Lung microvascular endothelial cell (primary cell): Measurements from ENCODE around the gene GLUL. TPM values are rescaled to one million over a fixed set of nuclear protein-coding genes. Genes with fewer than 3 reads are reported as not detected.

Source experiments
- DNase-seq, 2 donors: peaks; one replicate each; pipeline versions ENCODE4 v3.0.0 to v3.0.0-alpha.2; 2010; ENCODE audit warnings: low read depth in 2 of 2
- total RNA-seq: library from RNA; depleted of rRNA; stranded (reverse); fragments of >200 nt; gene quantifications from 2 replicates; pipeline ENCODE4 v1.2.1, GENCODE V29; 2014

GLUL gene
- total RNA-seq = 199 and 377 TPM in 2 replicates

- peak; percentile 91 to 96 for DNase-seq
Measured at GRCh38 chr1:182391362-182392049, at the start of gene GLUL. TSS of gene GLUL (minus strand) at chr1:182391790. CDS start at chr1:182388737, 3,053 bp downstream.

- no peak for DNase-seq
Measured at GRCh38 chr1:182438326-182438725, 46.7 kb upstream of the GLUL start.

- no peak for DNase-seq
Measured at GRCh38 chr1:182433580-182433979, 42.0 kb upstream of the GLUL start.

DNA sequence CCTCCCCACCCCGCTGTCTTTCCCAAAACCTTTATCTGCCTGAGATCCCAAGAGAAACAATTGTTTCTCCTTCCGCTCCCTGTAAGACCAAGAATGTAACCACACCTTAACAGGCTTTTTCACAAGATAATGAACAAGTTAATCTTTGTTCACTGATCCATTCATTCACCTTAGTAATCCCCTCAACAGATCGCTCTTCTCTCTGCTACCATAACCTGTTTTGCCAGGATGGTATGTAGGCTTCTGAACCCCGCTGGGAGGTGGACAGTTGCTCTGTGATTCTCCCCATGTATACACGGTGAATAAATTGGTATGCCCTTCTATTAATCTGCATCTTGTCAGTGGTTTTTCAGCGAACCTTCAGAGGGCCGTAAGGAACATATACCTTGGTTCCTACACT lies 39.7 kb upstream of the GLUL start:
- DNase-seq = no peak

DNA sequence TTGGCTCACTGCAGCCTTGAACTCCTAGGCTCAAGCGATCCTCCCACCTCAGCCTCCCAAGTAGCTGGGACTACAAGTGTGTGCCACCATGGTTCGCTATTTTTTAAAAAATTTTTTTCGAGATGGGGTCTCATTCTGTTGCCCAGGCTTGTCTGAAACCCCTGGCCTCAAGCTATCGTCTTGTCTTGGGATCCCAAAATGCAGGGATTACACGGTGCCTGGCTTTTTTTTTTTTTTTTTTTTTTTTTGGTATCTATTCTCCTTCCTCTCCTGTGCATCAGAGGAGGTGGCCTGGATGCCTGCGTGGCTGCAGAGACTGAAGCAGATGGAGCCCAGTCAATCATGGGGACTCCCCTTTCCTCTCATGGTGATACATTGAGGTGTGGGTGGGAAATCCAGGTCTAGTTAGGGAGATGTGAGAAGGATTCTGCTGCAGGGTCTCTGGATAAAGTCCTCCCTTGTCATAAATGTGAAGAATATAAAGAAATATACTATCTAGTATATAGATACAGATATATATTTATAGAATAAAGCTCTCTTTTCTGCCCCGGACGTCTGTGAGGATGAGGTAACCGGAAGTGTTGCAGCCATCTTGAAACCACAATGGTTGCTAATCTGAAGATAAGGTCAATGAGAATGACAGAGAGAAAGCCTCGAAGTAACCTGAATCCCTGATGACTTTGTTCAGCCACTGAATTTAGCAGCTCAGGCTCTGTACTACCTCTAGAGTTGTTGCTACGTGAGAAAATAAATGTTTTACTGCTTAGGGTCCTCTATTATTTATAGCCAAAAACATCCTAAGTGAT lies 38.9 kb upstream of the GLUL start:
- peak in 1 of 2 donors; percentile 17 for DNase-seq

DNA sequence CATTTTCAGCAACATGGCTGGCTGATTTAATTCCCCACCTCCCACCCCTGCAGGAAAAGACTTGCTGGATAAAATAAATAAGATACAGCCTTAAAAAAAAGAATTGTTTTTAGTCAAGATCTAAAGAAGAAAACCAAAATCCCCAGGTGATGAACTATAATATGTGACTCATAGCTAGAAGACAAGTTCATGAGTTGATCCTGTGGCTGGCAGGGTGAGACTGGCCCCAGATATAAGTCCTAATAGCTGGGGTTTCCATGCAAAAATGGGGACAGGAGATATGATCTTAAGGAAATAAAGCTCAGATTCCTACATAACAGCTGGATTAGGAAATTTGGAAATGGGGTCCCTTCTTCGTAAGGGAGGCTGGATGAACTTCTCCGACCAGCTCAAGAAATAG lies 36.5 kb upstream of the GLUL start:
- no peak for DNase-seq

DNA sequence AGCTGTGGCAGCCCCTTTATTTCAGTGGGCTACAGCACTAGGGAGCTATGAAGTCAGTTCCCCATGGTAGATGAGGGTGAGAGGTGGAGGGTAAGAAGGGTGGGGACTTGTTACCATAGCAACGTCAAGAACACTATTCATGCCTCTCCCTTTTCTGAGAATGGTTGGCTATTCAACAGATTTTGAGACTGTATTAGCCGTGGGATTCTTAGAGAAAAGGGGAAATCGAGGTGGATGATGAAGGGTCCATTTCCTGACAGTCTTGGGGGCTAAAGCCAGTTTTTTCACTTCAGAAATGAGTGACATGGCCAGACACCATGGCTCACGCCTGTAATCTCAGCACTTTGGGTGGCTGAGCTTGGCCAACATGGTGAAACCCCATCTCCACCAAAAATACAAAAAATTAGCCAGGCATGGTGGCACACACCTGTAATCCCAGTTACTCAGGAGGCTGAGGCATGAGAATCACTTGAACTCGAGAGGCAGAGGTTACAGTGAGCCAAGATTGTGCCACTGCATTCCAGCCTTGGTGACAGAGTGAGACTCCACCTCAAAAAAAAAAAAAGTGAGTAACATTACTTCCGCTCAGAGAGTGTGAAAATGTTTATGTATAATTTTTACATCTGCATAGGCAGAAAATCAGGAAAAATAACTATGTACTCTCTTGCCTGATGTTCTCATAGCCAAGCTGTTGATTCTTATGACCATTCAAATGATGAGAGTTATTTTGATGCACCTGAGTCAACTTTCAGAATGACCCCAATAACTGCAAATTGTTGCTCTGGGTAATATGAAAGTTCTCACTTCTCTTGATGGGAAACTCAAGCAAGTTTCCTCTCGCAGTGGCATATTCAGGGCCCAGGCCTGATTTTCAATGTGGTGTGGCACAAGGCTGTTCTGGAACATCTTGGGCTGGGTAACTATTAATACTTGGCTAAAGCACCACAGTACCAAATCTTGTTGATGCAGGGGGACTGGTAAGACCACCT lies 35.1 kb upstream of the GLUL start:
- DNase-seq = no peak

DNA sequence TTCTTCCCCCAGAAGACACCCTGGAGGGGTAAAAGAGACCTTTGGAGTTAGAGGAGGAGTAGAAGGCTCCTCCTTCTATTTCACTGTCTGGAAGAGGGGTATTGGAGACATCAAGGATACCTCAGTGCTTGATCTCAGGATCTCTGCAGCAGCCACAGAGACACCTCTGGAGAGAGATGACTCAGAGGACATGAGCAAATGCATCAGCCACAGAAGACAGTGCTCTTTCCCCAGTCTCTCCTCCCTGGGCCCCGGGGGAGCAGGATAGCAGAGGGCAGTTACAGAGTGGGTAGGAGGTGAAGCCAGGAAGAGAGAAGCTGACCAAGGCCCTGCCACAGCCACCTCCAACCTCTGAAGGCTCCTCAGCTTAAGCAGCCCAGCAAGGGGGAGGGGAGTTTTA lies 24.2 kb upstream of the GLUL start:
- no peak for DNase-seq

GRCh38 chr1:182413969-182414368 lies 22.4 kb upstream of the GLUL start:
- no peak for DNase-seq

DNA sequence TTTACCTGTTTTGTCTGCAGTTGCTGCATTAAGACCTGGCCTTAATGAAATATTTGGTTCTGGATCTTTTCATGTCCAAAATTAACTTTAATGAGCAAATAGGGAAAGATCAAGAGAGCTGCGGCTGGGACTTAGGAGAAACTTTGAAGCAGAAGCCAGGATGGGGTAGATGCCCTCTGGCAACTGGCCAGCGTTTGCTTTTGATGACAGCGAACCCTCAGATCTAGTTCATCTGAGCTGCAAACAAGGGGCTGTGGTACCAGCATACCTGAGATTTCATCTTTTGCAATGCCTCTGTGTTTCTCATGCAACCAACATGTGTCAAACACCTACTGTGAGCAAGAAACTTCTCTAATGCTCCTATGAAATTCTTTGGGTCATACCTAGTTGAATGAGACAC lies 21.9 kb upstream of the GLUL start:
- no peak for DNase-seq

DNA sequence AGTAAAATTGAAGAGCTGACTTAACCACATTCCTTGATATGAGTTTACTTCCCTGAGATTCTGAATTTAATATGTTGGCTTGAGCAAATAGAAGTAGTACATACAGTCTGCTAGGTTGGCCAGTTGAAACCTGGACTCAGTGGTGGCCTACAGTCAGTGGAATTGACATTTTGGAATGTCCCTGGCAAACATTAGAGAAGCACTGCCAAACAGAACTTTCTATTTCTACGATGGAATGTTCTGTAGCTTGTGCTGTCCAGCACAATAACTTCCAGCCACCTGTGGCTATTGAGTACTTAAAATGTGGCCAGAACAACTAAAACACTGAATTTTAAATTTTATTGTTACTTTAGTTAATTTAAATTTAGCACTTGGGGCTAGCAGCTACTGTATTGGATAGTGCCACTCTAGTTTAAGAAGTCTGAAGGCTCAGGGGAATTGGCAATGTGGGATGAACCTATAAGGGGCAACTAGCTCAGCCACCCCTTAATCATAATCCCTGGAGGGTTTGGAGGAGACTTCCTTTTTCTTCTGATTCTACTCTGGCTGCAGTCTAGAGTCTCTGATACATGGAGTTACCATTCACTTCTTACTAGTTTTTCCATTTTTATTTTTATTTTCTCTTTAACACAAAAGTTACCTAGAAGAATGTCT lies 19.2 kb upstream of the GLUL start:
- peak in 1 of 2 donors; percentile 15 for DNase-seq

DNA sequence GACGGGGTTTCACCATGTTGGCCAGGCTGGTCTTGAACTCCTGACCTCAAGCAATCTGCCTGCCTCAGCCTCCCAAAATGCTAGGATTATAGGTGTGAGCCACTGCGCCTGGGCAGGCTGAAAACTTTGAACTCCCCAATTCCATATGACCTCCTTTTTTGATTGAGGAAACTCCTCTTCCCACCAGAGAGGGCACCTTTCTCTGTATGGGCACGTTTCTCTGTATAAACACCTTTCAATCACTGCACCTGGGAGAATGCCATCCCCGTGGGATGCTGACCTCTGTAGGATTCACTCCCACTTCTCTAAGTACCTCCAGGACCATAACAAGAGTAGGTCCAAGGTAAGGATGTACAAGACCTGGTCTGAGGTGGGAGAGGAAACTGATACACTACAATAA lies 18.5 kb upstream of the GLUL start:
- no peak for DNase-seq

DNA sequence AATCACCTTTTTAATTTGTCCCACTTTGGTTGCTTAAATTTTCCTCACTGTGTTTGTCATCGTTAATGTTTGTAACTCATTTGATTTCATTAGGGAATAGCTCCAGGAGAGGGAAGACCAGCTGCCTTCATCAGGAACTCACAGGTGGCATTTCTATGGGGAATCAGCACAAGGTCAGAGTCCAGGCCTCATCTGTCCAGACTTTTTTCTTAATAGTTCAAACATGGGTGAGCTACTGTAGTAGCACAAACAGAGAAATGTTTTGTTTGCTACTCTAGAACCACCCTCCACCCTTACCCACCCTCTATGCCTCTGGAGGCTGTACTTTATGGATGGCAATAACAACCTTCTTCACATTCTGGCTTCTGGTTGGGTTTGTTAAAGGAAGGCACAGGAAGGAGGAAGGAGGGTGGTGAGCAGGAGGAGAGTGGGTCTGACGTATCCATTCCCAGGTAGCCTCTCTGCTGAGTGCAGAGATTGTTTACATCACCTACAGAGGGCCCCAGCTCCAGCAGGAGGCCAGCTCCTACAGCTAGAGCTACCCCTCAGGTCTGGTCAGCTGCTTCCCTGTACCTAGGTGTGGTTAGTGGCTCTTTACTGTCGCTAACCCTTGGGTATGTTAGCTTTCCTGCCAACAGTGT lies 17.0 kb upstream of the GLUL start:
- no peak for DNase-seq

DNA sequence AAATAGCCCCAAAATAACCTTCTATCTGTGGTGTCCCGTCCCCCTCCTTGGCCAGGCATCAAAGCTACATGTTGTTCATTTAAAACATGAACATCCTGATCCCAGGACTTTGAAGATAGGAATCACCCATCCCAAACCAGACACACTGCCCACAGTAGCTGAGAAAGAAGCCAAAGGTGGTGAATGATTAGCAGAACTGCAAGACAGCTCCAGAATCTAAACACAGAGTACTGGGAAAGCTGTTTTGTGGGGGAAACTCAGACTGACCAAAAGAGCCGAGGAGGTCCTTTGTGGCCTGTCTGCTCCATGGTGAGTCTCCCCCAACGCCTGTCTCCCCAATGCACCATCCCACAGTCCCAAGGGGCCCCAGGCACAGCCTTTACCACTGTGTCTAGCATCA lies 16.1 kb upstream of the GLUL start:
- no peak for DNase-seq

GRCh38 chr1:182406012-182406411 lies 14.4 kb upstream of the GLUL start:
- no peak for DNase-seq

GRCh38 chr1:182405578-182405977 lies 14.0 kb upstream of the GLUL start:
- no peak for DNase-seq

GRCh38 chr1:182404781-182405180 lies 13.2 kb upstream of the GLUL start:
- no peak for DNase-seq

DNA sequence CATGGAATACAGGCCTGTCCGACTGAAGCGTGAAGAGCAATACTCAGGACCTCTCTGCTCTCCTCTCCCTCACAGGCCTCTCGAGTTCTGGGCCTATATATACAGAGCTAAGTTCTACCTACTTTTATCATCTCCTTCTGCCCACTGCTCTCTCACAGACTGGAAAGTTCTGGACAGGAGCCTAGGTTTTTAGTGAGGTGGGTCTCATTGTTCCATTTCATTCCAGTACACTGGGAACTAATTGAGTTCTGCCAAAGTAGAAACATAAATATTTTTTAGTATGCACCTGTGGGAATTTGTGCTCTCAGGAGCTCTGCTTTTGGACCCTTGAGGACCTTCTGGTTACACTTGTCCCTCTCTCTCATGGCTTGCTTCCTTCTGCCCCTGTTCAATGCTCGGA lies 9.0 kb upstream of the GLUL start, which contains the start of gene TEDDM1:
Gene TEDDM1, minus strand, starts transcription at position 101 of the 400 bp plus-strand sequence. CDS start 182 bp downstream, outside the sequence.
- no peak for DNase-seq

DNA sequence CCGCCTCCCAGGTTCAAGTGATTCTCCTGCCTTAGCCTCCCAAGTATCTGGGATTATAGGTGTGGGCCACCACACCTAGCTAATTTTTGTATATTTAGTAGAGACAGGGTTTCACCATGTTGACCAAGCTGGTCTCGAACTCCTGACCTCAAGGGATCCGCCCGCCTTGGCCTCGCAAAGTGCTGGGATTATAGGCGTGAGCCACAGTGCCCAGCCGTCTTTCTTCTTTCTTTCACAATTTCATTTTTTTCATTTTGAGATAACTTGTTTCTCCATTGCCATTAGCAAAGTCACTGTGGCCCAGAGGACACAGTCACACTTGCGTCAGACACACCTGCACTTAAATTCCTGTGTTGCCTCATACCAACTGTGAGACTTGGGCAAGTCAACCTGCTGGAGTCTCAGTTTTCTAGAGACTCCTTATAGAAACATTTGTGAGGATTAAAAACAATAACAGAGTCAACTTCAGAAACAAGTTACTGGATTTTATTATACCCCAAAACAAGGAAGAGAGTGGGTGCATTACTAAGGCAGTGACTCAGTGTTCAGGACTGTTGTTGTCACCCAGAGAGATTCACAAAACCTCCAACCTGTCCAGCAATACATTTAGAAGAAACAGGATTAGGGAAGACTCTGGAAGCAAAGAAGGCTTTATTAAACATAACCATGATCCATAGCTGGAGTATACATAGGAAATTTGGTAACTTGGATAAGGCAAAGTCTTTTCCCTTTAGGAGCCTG lies 6.2 kb upstream of the GLUL start:
- no peak for DNase-seq

GRCh38 chr1:182395906-182396305 lies 4.3 kb upstream of the GLUL start:
- DNase-seq = no peak
